Activated CD8-positive, alpha-beta memory T cell treated with anti-CD3 and anti-CD28 coated beads for 24 hours (primary cell): Measurements from ENCODE around the gene HMG20A.

Experiments
- DNase-seq: peaks from one replicate; pipeline ENCODE4 v3.0.0-alpha.2; 2020

HMG20A gene

DNA sequence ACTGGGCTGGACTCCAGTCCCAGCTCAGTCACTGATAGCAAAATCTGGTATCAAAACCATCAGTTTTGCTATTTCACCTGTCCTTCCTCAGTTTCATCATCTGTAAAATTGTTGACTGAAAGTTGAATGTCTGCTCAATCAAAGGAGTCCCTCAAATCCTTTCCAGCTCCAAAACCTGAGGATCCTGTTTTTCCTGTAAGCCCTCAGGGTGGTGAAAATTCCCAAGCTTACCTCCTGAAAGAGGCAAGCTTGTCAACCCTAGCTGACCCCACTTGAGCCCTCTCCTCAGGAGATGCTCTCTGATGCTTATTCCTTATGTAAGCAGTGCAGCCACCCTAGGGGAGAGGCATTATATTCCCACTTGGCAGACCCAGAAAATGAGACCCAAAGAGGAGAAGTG is 82.6 kb downstream of the HMG20A start:
- no peak for DNase-seq

DNA sequence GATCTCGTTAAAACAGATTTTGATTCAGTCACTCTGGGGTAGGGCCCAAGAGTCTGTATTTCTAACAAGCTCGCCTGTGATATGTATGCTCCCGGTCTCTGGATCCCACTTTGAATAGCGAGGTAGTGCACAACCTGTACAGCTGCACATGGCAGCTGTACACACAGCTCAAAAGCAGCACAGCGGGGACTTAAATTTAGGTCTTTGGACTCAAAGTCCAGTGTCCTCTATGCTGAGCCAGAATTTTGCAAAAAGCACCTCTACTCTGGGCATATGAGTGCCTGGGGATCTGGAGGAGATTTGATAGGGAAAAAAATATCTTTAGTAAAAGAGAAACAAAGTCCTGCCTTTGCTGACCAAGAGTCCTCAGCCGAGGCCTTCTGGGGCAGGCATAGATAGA is 83.1 kb downstream of the HMG20A start:
- no peak for DNase-seq

DNA sequence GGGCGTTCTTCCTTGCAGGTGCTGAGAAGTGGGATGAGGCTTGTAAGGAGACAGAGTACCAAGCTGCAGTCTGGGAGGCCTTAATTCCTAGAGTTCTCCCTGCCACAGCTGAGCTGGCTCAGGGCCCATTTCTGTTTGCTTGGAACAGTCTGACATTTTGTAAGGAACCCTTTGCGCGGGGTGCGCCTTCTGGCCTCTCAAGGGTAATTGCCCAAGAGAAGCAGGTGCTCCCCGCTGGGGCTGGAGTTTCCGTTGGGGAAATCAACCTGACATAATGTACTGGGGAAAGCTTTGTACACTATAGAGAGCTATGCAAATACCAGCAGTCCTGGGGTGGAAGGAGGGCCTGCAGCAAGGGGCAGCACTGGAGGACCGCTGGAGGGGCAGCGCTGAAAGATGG is 83.6 kb downstream of the HMG20A start:
- no peak for DNase-seq

DNA sequence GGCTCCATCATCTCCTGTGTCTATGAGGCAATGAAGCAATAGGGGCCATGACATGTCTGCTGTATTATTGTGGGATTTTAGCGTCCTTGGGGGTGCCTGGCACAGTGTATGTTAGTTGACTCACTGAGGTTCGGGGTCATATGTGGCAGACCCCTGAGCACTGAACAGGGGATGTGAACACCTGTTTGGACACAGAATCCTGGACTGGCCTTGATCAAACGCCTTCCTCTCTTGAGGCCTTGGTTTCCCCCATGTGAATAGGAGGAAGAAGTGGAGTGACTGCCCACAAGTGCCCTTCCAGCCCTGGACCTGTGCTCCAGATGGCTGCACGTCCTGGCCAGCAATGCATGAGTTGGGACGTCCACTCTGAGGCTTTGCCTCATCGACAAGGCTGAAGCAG is 84.2 kb downstream of the HMG20A start:
- DNase-seq: no peak

DNA sequence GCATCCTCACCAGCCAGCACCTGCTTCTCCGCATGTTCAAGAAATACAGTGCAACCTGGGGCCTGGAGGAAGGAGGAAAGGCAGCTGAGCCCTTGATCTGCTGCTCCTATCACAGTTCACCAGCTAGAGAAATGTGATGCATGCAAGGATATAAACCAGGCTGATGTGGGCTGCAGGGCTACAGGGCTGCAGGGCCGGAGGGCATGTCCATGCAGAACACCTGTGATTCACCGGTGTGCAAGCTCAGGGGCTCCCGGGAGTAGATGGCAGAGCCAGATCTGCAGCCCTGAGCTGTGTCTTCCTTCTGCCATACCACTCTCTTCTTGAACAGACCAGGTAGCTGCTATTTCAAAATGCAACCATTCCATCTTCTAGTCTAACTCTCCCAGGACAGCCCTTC is 84.9 kb downstream of the HMG20A start:
- DNase-seq: no peak

DNA sequence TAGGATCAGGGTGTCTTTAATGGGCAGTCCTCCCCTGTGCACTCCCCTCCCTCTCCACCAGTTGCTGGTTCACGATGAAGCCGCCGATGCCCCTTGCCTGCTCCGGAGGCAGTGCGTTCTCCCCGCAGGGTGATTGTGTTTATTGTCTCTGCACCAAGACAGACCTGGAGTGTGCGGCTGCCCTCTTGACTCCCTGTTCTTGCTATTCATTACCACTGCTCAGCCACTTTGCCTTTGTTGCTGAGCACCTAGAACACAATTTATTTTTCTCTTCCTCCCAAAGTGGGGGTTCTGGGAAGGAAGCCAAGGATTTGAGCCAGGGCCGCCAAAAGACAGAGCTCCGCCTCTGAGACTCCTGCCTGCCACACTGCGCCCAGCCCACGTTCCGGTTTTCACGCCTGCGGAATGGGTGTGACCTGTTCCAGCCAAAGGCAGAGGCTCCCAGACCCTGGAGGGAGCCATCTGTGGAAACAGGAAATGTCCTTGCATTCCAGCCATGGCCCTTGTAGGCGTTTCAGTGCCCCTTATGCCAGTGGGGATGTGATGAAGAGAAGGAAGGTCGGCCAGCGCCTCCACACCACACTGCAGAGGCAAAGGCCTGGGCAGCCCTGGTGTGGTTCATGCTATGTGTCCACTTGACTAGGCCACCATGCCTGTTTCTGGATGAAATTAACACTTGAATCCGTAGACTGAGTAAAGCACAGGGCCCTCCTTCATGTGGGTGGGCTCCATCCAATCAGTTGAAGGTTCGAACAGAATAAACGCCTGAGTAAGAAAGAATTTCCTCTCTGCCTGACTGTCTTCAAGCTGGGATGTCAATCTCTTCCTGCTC is 85.8 kb downstream of the HMG20A start:
- DNase-seq: no peak

DNA sequence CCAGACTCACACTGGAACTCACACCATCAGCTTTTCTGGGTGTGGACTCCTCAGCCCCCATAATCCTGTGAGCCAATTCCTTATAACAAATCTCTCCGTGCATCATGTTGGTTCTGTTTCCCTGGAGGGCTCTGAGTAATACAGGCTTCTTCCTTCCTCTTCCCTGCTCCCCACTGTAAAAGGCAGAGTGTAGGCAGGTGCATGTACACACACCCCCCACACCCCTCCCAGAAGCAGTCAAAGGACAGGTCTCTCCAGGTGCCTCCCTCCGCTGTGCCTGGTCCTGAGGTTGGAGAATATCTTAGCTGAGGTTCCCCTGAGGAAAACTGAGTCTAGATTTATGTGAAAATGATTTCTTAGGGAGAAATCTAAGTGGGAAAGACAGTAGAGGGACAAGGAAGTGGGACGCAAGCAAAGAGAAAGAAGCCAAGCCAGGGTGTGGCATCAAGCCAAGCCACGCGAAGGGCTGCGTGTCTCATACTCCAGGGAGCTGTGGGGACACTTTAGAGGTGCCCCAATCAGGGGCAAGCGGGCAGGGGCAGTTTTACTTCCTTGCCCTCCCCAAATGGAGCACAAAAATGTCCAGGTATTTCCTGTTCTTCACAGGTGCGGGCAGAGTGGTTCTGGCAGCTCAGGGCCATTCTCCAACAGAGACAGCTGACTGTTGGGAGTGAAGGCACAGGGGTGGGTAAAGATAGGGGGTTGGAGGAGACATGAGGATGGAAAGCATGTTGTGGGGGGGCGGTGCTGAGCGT is 86.6 kb downstream of the HMG20A start:
- no peak for DNase-seq

DNA sequence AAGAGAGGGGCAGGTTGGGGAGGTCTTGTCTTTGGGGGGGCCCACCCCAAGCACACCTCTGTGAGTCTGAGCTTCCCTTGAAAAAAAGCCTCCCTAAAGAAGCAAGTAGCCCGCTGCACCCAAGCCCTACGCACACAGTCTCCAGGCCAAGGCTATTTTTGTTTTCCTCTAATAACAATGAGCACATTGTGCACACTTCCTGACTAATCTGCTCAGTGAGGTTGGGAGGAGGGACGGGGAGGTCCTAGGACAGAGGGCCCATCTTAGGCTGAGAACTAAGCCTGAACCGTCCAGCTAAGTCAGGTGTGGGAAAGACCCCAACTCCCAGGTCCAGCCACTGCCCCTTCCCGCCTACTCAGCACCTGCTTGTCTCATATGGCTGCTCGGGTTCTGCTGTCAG is 87.2 kb downstream of the HMG20A start:
- DNase-seq: no peak

DNA sequence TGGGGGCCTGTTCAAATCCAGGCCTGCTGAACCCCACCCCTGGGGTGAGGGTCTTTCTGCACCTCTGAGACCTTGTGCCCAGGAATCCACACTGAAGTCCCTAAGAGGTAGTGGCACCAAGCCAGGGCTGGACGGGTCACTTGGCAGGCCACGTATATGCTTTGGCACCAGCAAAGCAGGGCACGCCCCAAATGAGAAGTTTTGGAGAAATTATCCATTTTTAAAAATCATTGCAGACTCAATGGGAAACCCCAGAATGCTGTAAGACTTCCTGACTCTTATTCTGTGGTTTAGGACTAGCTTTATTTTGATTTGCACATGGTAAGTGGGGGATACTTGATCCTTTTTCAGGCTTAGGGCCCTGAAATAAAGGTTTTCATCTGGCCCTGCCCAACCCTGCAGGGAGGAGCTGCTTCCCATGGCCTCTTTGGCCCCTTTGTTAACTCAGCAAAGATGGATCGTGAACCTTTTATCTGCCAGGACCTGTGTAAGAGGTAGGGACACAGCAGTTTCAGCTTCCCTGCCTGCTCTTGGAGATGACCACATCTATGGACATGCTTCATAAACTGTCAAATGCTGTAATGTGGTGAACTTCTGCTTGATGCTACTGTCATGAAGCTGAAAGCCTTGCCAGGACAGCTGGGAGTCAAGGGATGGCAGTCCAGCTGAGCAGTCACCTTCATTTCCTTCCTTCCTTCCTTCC is 88.0 kb downstream of the HMG20A start:
- DNase-seq: no peak

DNA sequence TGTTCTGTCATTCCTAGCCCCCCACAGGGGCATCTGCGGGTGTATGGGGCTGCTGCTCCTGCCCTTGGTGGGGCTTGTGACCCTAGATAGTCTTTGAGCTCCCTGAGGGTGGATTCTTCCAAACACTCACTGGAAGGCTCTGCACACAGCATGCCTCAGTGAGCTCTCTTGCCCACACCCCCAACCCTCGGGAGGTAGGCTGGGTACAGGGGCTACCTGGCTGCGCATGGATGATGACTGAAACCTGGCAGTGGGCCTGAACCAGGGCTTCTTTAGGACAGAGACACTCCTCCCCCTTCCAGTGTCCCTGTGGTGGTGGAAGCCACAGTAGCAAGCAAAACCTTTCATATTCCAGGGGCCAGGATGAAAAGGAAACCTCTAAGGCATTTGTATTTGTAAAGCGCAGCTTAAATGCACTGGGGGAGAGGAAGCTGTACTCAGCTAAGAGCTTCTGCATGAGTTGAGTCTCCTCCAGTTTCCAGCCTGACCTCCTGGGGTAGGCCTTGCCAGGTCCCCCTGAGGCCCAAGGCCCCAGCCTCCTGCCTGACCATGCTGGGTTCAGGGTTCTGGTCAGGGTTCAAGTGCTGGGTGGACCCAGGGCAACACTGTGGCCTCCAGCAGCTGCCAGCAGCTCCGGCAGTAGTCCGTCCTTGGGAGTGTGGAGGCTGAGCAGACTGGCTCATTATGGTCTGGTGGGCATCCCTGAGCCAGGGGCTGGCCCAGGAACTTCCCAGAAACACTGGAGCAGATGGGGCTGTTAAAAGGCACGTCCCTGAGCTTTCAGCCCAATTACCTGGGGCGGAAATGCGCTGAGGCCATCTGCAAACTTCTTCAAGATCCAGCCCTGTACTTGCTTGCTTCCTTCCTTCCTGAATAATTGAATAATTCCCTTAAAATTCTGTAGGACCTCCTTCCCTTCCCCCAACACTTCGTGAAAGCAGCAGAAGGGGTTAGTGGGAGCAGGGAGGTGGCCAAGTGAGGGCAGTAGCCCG is 89.7 kb downstream of the HMG20A start:
- DNase-seq: no peak

DNA sequence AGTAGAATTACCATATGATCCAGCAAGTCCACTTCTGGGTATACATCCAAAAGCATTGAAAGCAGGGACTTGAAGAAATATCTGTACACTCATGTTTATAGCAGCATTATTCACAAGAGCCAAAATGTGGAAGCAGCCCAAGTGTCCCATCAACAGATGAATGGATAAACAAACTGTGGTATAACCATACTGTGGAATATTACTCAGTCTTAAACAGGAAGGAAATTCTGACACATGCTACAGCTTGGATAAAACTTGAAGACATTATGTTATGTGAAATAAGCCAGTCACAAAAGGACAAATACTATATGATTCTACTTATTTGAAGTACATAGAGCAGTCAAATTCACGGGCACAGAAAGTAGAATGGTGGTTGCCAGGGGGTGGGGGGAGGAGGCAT is 91.2 kb downstream of the HMG20A start:
- DNase-seq: no peak

DNA sequence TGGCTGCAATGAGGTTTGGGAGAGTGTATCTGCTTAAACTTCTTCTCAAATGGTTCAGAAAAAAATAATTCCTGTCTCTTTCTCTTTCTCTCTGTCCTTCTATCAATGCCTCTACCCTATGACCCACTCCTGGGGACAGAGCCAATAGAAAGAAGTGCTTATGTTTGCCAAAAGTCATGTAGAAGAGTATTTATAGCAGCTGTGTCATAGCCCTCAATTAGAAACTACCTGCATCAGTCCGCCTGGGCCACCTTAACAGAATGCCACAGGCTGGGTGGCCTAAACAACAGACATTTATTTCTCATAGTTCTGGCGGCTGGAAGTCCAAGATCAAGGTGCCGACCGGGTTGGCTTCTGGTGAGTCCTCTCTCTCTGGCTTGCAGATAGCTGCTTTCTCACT is 92.5 kb downstream of the HMG20A start:
- no peak for DNase-seq

DNA sequence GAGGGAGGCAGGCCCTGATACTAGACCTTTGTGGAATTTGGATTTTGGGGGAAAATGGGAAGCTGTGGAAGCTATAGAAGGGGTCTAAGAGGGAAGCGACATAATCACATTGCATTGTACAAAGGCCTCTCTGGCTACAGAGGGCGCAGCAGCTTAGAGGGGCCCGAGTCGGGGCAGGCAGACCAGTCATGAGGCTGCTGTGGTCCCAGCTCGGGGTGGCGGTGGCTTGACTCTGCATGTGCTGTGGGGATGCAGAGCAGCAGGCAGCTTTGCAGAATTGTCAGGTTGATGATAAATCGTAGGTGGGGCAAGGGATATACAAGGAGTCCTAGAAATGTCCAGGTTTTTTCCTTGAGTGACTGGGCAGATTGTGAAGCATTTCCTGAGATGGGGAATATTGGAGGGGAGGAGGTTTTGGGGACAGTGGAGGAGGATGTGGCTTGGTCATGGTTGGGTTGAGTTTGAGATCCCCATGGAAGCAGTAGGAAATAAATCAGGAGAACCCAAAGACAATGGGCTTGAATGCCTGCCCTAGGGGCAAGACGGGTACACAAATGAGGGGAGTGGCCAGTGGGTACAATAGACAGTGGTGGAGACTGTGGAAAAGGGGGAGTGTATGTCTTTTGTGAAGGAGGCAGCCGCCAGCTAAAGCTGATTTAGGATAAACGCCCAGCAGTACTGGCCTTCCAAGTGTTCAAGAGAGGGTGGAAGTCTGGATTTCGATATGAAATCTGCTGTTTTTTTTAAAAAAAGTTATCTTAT is 94.1 kb downstream of the HMG20A start:
- no peak for DNase-seq

DNA sequence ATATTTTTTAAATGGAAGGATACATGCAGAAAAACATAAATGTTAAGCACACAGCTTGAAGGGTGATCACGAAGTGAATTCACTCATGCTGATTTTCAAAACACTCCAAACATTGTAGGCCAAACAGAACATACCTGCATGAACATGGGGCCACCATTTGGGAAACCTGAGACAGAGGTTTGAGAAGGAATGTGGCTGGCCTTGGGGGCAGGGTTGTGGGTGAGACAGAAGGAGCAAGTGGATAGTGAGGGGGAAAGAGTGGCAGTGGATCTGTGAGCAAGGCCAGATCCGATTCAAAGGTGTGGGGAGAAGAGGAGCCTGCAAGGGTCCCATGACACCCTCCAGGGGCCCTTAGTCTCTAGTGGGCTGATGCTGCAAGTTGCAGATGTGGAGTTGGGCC is 94.9 kb downstream of the HMG20A start:
- DNase-seq: no peak

DNA sequence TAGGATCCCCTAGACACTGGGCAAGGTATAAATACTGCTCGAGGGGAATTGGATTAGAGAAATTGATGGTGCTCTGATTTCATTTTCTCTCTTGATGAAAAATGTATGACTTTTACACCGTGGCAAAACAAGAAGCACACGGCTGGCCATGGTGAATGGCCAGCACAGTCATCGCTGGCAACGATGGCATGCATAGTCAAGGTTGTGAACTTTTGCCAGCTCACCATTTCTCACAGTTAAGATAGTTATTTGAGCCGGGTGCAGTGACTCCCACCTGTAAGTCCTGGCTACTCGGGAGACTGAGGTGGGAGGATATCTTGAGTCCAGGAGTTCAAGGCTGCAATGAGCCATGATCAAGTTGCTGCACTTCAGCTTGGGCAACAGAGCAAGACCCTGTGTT is 95.4 kb downstream of the HMG20A start:
- no peak for DNase-seq

DNA sequence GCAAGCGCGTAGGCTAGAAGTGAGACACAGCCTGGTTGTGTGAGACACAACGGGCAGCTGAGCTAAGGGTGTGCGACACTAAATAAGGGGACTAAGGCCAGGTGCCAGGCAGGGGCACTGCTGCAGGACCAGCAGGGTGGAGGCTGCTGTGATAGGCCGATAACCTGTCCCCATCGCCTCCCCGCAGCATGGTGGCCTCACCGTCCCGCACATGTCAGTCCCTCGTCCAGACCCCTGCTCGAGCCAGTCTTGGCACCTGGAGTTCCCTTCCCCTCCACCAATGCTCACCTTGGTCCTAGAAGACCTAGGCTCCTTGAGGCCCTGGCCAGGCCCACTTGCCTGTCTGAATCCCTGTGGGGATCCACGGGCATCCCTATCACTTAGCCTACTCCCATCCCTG is 96.1 kb downstream of the HMG20A start:
- no peak for DNase-seq

DNA sequence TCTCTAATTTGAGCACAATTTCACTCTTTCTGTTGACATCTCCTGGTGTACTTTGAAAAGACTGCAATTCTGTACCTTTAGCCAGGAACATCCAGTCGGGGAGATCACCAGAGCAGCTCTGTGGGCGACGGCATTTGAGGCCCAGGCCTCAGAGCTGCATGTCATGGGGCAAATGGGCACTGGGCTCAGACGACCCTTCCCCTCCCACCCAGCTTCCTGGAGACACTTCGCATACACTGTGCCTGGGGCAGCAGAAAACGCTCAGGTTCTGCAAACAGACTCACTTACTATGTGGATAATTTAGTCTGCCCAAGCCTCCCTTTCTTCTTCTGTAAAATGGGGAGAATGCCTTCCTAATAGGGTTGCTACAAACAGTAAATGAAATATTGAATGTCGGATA is 96.9 kb downstream of the HMG20A start:
- no peak for DNase-seq

DNA sequence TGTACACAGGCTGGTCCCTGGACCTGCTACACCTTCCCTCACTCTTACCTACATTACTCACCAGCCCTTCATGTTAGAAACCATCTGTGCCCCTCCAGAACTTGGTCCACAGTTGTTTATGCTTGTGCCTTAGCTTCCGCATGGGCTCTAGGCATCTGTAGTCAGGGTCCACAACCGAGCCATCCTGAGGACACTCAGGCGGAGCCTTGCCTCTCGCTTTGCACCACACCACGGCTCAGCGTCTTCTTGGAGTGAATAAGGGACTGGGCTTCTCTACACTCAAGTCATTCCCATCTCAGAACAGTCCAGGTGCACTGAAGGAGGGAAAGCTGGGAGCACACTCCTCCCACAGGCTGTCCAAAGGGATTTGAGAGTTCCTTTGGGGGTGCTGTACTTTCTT is 97.8 kb downstream of the HMG20A start:
- no peak for DNase-seq

DNA sequence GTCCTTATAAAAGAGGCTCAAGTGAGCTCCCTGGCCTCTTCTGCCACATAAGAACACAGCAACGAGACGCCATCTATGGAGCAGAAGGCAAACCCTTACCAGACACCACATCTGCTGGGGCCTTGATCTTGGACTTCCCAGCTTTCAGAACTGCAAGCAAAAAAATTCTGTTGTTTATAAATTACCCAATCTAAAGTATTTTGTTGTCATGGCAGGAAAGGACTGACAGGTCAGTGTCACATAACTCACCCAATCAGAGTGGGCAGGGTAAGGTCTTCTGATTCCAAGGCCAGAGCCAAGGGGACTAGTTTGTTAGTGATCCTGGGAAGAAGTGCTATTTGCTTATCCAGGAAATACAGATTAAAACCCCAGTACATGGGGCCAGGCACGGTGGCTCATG is 98.9 kb downstream of the HMG20A start:
- no peak for DNase-seq

DNA sequence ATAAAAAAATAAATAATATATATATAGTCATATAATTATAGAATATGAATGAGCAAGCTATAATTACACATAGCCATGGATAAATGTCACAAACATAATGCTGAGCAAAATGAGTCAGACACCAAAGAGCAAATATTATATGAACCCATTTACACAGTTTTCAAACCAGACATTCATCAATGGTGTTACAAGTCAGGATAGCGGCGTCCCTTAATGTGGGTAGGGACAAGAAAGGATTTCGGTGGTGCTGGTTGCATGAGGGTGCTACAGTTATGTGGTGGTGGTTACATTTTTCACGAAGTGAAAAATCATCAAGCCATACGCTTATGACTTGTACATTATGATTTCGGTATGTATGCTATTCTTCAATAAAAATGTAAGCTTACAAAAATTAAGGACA is 100.5 kb downstream of the HMG20A start:
- no peak for DNase-seq

DNA sequence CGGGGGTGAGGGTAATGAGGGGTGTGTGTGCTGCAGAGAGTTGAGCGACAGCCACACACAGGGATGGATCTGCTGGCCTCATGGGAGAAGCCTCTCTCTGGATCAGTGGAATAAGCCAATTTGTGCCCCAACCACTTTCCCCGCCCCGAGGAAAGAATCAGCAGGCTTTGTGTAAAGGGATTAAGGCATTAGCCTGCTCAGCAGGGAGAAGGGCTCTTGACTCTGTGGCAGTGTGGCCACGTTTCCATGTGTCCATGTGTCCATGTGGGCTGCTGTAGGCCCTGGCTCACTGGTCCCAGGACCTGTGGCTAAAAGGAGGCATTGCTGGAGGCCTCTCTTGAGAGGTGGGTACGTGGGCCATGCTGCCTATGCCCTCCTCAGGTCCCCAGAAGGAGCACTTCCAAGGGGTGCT is 104.7 kb downstream of the HMG20A start:
- no peak for DNase-seq
